Stimulated activated CD8-positive, alpha-beta memory T cell treated with anti-CD3 and anti-CD28 coated beads, Interleukin-2, amount 100 ng/mL, for 48 hours (primary cell): Measurements from ENCODE around the gene OR7A17.

Experiments used
- DNase-seq, 2 donors: peaks; one replicate each; pipeline ENCODE4 v3.0.0-alpha.2; 2020; ENCODE audit warnings: low read depth in 2 of 2

The OR7A17 gene

DNA sequence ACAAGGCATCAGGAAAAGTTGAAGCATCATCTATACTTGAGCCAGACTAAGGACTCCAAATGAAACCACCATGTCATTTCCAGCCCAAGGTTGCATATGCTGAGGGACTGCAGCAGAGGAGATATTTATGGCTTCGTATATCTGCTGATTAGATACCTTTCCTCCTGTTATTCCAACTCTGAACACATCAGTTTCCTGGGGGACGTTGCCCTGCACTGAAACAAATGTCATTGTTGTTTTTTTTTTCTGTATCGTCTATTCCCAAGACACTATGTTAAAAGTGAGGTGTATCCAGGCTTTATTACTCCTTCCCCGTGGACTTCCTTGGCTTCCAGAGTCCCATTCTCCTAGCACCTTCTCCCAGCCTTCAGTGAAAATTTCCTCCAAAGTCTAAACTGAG lies at the start of gene OR7A17:
TSS of gene OR7A17 (minus strand) at position 101 of the 400 bp plus-strand sequence. CDS start 4,777 bp downstream, outside the sequence.
- DNase-seq = no peak

DNA sequence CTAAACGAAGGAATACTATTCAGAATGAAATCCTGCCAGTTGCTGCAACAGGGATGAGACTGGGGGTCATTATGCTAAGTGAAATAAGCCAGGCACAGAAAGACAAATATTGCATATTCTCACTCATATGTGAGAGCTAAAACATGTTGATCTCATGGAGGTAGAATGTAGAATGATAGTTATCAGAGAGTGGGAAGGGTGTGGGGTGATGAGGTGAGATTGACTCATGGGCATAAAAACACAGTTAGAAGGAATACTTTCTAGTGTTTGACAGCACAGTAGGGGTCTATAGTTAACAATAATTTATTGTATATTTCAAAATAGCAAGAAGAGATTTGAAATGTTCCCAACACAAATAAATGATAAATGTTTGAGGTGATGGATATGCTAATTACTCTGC lies 47.6 kb upstream of the OR7A17 start:
- DNase-seq = no peak

- DNase-seq = no peak
Measured at GRCh38 chr19:14916848-14917247, 30.9 kb upstream of the OR7A17 start.

GRCh38 chr19:14915116-14915515 lies 29.2 kb upstream of the OR7A17 start:
- no peak for DNase-seq

- no peak for DNase-seq
Measured at GRCh38 chr19:14906711-14907110, 20.8 kb upstream of the OR7A17 start.

DNA sequence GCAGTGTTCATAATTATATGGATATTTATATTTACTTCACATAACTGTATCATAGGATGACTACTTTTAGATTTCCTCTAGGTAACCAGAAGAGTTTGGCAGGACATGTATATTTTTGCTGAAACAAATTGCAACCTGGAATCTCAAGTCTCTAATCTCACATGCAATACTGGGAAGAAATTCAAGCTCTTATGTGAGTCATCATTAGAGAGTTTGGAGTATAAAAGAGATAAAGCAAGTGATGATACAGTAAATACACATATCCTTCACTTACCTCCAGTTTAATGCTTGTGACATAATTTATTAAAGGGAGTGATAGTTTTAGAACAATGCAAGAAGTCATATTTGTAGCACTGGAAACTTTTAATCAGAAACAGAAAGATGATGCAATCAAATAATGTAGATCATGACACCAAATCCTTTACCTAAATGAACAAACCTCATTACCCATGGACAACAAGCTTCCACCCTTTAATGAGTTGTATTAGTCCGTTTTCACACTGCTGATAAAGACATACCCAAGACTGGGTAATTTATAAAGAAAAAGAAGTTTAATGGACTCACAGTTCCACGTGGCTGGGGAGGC lies 15.8 kb upstream of the OR7A17 start:
- DNase-seq = no peak

- no peak for DNase-seq
Measured at GRCh38 chr19:14890643-14891379, 4.9 kb upstream of the OR7A17 start.

DNA sequence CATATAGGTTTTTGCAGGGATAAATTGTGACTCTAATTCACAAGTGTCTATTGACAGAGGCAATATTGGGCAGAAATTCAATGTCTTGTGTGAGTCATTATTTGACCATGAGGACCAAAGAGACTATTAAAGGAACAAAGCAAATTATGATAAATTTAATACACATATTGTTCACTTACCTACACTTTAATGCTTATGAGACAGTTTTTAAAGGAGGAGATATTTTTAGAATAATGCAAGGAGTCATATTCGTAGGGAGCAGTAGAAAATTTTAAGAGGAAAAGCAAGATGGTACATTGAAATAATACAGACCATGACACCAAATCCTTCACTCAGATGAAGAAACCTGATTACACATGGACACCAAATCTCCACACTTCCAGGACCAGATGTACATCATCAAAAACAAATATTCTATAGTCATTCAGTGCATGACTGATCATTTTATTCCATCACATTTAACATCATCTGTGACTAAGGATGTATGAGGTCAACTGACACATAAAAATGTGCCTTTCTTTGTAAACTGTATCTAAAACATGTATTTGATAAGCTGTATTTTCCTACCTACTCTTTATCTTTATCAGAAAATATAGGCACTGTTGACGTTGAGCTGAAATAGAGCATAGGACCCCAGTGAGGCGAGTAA lies 4.2 kb upstream of the OR7A17 start:
- DNase-seq = no peak

GRCh38 chr19:14871619-14872230 lies 14.2 kb downstream of the OR7A17 start:
- no peak for DNase-seq

DNA sequence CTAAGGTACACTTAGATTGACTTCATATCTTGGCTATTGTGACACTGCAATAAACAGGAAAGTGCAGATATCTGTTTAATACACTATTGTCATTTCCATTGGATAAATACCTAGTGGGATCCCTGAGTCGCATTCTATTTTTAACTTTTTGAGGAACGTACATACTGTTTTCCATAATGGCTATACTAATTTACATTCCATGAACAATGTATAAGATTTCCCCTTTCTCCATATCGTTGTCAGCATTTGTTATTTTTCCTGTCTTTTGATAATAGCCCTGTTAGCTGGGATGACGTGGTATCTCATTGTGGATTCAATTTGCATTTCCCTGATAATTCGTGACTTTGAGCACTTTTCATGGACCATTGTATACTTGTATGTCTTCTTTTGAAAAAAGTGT lies 17.4 kb downstream of the OR7A17 start:
- DNase-seq = no peak

DNA sequence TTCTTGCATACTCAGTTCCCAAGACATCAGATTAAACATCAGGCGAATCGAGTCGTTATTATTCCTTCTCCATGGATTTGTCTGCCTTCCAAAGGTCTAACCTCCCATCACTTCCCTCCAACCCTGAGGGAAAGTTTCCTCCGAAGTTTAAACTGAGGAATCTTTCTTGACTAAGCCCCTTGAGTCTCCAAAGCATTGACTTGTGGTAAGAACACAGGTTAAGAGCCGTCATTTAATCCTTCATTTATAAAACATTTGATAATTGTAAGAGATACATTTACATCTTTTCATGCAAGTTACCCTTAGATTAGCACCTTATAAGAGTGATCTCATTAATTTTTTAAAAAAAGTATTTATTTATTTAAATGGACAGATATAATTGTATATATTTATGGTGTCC lies 37.1 kb downstream of the OR7A17 start, which contains the start of gene OR7A10:
TSS of gene OR7A10 (minus strand) at position 101 of the 400 bp plus-strand sequence. CDS start 7,045 bp downstream, outside the sequence.
- DNase-seq = no peak

DNA sequence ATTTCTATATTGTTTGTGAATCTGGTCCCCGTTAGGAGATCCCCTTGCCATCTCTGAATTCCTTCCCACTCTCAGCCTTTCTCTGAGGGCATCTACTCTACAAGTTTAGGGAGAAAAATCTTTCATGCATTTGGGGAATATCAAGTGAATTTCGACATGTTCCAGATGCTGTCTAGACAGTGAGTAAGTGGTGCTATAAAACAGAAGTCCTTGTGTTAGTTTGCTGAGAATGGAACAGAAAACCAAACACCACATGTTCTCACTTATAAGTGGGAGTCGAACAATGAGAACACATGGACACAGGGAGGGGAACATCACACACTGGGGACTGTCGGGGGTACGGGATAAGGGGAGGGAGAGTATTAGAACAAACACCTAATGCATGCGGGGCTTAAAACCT lies 42.4 kb downstream of the OR7A17 start:
- DNase-seq = no peak

DNA sequence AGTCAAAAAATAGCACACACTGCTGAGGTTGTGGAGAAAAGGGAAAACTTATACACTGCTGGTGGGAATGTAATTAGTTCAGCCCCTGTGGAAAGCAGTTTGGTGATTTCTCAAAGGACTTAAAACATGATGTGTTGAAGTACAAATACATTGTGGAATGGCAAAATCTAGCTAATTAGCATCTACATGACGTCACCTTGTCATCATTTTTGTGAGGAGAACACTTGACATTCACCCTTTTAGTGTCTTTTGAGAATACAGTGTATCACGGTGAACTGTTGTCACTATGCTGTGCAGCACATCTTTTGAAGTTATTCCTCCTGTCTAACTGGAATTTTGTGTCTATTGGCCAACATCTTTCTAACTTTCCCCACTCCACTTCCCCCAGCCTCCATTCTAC lies 42.8 kb downstream of the OR7A17 start:
- DNase-seq = no peak

GRCh38 chr19:14840206-14840605 lies 45.7 kb downstream of the OR7A17 start:
- no peak for DNase-seq

- DNase-seq = no peak
Measured at GRCh38 chr19:14837391-14837790, 48.5 kb downstream of the OR7A17 start.

DNA sequence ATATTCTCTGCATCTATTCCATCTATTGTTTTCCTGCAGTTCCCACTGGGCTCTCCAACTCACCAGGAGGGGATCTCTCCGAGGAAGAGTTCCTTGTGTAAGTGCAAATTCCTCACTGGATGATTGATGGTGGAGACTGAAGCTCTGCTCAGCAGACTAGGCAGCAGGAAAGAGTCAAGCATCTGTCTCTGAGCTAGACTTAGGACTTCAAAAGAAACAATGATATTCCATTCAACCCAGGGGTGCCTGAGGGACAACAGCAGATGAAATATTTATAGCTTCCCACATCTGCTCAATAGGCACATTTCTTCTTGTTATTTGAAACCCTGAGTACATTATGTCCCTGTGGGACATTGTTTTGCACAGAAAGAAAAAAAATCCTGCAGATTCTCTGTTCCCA lies 50.9 kb downstream of the OR7A17 start, which contains the start of the genes OR7A5 and OR7C1:
TSS of gene OR7A5 (minus strand) at position 175 of the 400 bp plus-strand sequence. CDS start 6,944 bp downstream, outside the sequence.
TSS of gene OR7C1 (minus strand) at position 175 of the 400 bp plus-strand sequence. CDS start 35,049 bp downstream, outside the sequence.
- no peak for DNase-seq

DNA sequence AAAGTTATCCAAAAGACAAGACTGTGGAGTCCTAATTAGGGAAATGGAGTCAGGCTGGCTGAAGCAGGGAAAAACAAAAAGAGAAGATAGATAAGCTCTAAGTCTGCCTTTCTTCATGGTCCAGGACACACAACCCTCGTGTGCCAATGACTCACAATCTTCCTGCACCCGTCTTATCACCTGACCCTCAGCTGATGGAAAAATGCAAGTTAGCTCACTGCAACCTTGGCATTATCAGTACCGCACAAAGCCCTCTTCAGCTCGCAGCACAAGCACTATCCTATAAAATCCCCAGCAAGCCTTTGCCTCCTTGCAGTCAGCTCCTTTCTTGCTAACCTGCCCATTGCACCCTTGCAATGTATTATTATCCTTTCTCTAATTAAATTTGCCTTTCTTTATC lies 55.2 kb downstream of the OR7A17 start:
- DNase-seq = no peak
